ENCODE results near the gene MIPOL1.

DNA sequence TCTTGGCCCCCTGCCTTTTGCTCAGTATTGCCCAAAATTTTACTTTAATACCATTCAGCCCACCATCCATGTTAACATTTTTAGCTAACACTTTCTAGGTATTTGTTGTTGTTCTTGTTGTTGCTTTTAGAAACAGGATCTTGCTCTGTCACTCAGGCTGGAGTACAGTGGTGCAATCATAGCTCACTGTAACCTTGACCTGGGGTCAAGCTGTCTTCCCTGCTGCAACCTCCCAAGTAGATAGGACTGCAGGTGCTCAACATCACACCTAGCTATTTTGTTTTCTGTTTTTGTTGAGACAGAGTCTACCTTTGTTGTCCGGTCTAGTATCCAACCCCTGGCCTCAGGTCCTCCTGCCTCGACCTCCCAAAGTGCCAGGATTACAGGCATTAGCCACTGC, 4.0 kb downstream of the MIPOL1 start:
- TF ChIP-seq, protein P1, sequence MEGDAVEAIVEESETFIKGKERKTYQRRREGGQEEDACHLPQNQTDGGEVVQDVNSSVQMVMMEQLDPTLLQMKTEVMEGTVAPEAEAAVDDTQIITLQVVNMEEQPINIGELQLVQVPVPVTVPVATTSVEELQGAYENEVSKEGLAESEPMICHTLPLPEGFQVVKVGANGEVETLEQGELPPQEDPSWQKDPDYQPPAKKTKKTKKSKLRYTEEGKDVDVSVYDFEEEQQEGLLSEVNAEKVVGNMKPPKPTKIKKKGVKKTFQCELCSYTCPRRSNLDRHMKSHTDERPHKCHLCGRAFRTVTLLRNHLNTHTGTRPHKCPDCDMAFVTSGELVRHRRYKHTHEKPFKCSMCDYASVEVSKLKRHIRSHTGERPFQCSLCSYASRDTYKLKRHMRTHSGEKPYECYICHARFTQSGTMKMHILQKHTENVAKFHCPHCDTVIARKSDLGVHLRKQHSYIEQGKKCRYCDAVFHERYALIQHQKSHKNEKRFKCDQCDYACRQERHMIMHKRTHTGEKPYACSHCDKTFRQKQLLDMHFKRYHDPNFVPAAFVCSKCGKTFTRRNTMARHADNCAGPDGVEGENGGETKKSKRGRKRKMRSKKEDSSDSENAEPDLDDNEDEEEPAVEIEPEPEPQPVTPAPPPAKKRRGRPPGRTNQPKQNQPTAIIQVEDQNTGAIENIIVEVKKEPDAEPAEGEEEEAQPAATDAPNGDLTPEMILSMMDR (conservative IDR thresholded peaks at IDR 0.05; ENCODE audit: low read depth, low read length), result no peak
- TF ChIP-seq RAD21 (IDR thresholded peaks at IDR 0.05; ENCODE audit: low read length) (no peak), FOS (IDR thresholded peaks at IDR 0.05; ENCODE audit: low read depth, low read length) (no peak)
